ENCODE measurements around the gene VANGL2.

DNA sequence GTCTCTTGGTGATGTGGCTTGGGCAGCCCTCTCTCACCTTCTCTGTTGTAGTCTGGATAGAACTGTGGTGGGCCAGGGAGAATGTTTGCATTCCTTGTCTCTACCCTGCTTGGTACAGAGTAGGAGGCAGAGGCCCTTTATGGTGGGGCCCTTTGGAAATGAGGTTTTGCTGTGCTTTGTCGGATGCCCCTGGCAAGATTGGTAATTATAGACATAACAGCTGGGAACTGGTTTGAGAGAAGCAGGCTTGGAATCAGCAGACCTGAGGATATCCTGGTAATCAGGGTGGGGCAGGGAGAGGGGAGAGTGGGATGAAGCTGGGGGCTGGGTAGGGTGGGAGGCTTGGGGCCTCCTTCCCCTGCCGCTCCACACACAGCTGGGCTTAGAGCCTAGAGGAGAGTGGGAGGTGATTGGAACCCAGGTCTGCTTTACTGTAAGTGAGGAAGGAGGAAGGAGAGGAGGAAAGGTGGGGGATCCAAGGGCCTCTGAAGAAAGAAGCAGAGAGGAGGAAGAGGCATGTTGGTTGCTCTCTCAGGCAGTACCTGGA is 5.0 kb downstream of the VANGL2 start:
- TF ChIP-seq, protein P1, sequence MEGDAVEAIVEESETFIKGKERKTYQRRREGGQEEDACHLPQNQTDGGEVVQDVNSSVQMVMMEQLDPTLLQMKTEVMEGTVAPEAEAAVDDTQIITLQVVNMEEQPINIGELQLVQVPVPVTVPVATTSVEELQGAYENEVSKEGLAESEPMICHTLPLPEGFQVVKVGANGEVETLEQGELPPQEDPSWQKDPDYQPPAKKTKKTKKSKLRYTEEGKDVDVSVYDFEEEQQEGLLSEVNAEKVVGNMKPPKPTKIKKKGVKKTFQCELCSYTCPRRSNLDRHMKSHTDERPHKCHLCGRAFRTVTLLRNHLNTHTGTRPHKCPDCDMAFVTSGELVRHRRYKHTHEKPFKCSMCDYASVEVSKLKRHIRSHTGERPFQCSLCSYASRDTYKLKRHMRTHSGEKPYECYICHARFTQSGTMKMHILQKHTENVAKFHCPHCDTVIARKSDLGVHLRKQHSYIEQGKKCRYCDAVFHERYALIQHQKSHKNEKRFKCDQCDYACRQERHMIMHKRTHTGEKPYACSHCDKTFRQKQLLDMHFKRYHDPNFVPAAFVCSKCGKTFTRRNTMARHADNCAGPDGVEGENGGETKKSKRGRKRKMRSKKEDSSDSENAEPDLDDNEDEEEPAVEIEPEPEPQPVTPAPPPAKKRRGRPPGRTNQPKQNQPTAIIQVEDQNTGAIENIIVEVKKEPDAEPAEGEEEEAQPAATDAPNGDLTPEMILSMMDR (conservative IDR thresholded peaks at IDR 0.05), result no peak
- TF ChIP-seq ZFX (IDR thresholded peaks at IDR 0.05), result no peak

All from C4-2B (cell line).